ENCODE measurements around the gene AGBL4.
"Not testable (repeated sequence)": the region's sequence is repeated elsewhere in the genome, so short reads cannot be mapped to it uniquely, and the experiment has no call there.

Gene AGBL4

GRCh38 chr1:49331066-49331852 is 692.5 kb downstream of the AGBL4 start:
- Histone ChIP-seq H3K4me2 (ENCODE audit: insufficient read depth, low read length) (no peak overlapping the region), H3K4me1 (ENCODE audit: insufficient read depth, low read length) (no peaks in the 10 kb centered on the region), H3K27ac (ENCODE audit: low read length) (no peak overlapping the region), H3K36me3 (ENCODE audit: insufficient read depth, low read length) (no peaks in the 10 kb centered on the region), H4K20me1 (ENCODE audit: insufficient read depth, low read length) (no peaks in the 10 kb centered on the region), H3K9me3 (ENCODE audit: insufficient read depth, low read length, severe bottlenecking) (no peaks in the 10 kb centered on the region), H3K9ac (ENCODE audit: low read depth, low read length) (no peak overlapping the region), H3K4me3 (ENCODE audit: low read depth in 1 of 2, low read length in 2 of 2) (no peak overlapping the region), H3K79me2 (ENCODE audit: insufficient read depth, low read length) (no peaks in the 10 kb centered on the region), H3K27me3 (ENCODE audit: insufficient read depth, low read length, poor library complexity) (no peaks in the 10 kb centered on the region), H2AFZ (ENCODE audit: low read depth, low read length) (no peak overlapping the region)
- TF ChIP-seq EZH2 (IDR thresholded peaks at IDR 0.05; ENCODE audit: borderline replicate concordance, low read depth, low read length, severe bottlenecking) (no peak), CTCF (IDR thresholded peaks at IDR 0.05; ENCODE audit: borderline replicate concordance, extremely low read depth, low read length, poor library complexity, severe bottlenecking) (no peak)
- DNase-seq (no peak), ATAC-seq (ENCODE audit: insufficient read depth, low read depth) (no peak)

DNA sequence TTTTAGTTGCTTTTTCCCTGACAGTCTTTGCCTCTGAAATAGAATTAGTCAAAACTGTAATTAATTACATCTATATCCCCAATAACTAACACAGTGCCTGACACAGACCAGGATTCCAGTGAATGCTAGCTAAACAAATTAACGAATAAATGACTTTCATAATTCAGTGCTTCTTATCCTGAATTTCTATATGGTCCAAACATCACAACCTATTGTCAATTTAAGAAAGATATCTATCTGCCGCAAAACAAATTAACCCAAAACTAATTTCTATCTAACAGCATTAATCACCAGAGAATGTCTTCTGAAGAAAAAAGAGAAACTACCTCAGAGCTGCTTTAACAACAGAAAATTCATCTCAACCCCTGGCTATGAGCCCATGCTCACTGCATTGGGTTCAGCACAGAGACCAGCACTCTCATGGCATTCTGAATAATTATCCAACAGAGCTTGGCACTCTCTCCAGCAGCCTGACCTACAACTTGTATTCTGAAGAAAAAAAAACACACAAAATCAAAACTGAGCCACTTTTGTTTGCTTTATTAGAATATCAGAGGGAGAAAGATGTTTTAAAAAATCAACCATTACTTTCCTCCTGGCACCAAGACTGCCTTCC is 699.7 kb downstream of the AGBL4 start:
- Histone ChIP-seq H3K4me2 (ENCODE audit: insufficient read depth, low read length) (no peak overlapping the region), H3K9ac (ENCODE audit: low read depth, low read length) (no peak overlapping the region), H4K20me1 (ENCODE audit: insufficient read depth, low read length) (no peaks in the 10 kb centered on the region), H2AFZ (ENCODE audit: low read depth, low read length) (no peak overlapping the region), H3K27ac (ENCODE audit: low read length) (no peak overlapping the region), H3K36me3 (ENCODE audit: insufficient read depth, low read length) (no peaks in the 10 kb centered on the region), H3K79me2 (ENCODE audit: insufficient read depth, low read length) (no peaks in the 10 kb centered on the region), H3K9me3 (ENCODE audit: insufficient read depth, low read length, severe bottlenecking) (no peaks in the 10 kb centered on the region), H3K4me1 (ENCODE audit: insufficient read depth, low read length) (no peaks in the 10 kb centered on the region), H3K4me3 (ENCODE audit: low read depth in 1 of 2, low read length in 2 of 2) (no peak overlapping the region), H3K27me3 (ENCODE audit: insufficient read depth, low read length, poor library complexity) (no peaks in the 10 kb centered on the region)
- ATAC-seq (ENCODE audit: insufficient read depth, low read depth) = no peak
- DNase-seq = no peak
- TF ChIP-seq CTCF (IDR thresholded peaks at IDR 0.05; ENCODE audit: borderline replicate concordance, extremely low read depth, low read length, poor library complexity, severe bottlenecking) (no peak), EZH2 (IDR thresholded peaks at IDR 0.05; ENCODE audit: borderline replicate concordance, low read depth, low read length, severe bottlenecking) (no peak)

- H3K27ac ChIP-seq (ENCODE audit: low read length); H3K4me1 ChIP-seq (ENCODE audit: insufficient read depth, low read length); H3K79me2 ChIP-seq (ENCODE audit: insufficient read depth, low read length); H4K20me1 ChIP-seq (ENCODE audit: insufficient read depth, low read length); H3K36me3 ChIP-seq (ENCODE audit: insufficient read depth, low read length); H3K9me3 ChIP-seq (ENCODE audit: insufficient read depth, low read length, severe bottlenecking); H3K4me3 ChIP-seq (ENCODE audit: low read depth in 1 of 2, low read length in 2 of 2); H3K4me2 ChIP-seq (ENCODE audit: insufficient read depth, low read length); H3K27me3 ChIP-seq (ENCODE audit: insufficient read depth, low read length, poor library complexity); DNase-seq; H3K9ac ChIP-seq (ENCODE audit: low read depth, low read length); H2AFZ ChIP-seq (ENCODE audit: low read depth, low read length); ATAC-seq (ENCODE audit: insufficient read depth, low read depth): not testable (repeated sequence)
Measured at GRCh38 chr1:49320493-49320892, 703.3 kb downstream of the AGBL4 start.

- Histone ChIP-seq H3K27me3 (ENCODE audit: insufficient read depth, low read length, poor library complexity) (no peaks in the 10 kb centered on the region), H2AFZ (ENCODE audit: low read depth, low read length) (no peak overlapping the region), H4K20me1 (ENCODE audit: insufficient read depth, low read length) (no peaks in the 10 kb centered on the region), H3K4me3 (ENCODE audit: low read depth in 1 of 2, low read length in 2 of 2) (no peak overlapping the region), H3K4me2 (ENCODE audit: insufficient read depth, low read length) (no peak overlapping the region), H3K9ac (ENCODE audit: low read depth, low read length) (no peak overlapping the region), H3K27ac (ENCODE audit: low read length) (no peak overlapping the region), H3K9me3 (ENCODE audit: insufficient read depth, low read length, severe bottlenecking) (no peaks in the 10 kb centered on the region), H3K36me3 (ENCODE audit: insufficient read depth, low read length) (no peaks in the 10 kb centered on the region), H3K79me2 (ENCODE audit: insufficient read depth, low read length) (no peaks in the 10 kb centered on the region), H3K4me1 (ENCODE audit: insufficient read depth, low read length) (no peaks in the 10 kb centered on the region)
- ATAC-seq (ENCODE audit: insufficient read depth, low read depth) (no peak), DNase-seq (no peak)
- TF ChIP-seq EZH2 (IDR thresholded peaks at IDR 0.05; ENCODE audit: borderline replicate concordance, low read depth, low read length, severe bottlenecking) (no peak), CTCF (IDR thresholded peaks at IDR 0.05; ENCODE audit: borderline replicate concordance, extremely low read depth, low read length, poor library complexity, severe bottlenecking) (no peak)
Measured at GRCh38 chr1:49319426-49319963, 704.3 kb downstream of the AGBL4 start.
